Stimulated activated CD8-positive, alpha-beta memory T cell treated with anti-CD3 and anti-CD28 coated beads, Interleukin-4, amount 100 ng/mL, for 4 hours (primary cell): ENCODE data around the gene SNX2.
"Not testable (repeated sequence)": the region's sequence is repeated elsewhere in the genome, so short reads cannot be mapped to it uniquely, and the experiment has no call there.

Experiments
- DNase-seq, 2 donors: peaks; one replicate each; pipeline ENCODE4 v3.0.0-alpha.2; 2020; ENCODE audit warnings: low read depth in 2 of 2, low spot score in 1 of 2

Gene SNX2, protein sequence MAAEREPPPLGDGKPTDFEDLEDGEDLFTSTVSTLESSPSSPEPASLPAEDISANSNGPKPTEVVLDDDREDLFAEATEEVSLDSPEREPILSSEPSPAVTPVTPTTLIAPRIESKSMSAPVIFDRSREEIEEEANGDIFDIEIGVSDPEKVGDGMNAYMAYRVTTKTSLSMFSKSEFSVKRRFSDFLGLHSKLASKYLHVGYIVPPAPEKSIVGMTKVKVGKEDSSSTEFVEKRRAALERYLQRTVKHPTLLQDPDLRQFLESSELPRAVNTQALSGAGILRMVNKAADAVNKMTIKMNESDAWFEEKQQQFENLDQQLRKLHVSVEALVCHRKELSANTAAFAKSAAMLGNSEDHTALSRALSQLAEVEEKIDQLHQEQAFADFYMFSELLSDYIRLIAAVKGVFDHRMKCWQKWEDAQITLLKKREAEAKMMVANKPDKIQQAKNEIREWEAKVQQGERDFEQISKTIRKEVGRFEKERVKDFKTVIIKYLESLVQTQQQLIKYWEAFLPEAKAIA

DNA sequence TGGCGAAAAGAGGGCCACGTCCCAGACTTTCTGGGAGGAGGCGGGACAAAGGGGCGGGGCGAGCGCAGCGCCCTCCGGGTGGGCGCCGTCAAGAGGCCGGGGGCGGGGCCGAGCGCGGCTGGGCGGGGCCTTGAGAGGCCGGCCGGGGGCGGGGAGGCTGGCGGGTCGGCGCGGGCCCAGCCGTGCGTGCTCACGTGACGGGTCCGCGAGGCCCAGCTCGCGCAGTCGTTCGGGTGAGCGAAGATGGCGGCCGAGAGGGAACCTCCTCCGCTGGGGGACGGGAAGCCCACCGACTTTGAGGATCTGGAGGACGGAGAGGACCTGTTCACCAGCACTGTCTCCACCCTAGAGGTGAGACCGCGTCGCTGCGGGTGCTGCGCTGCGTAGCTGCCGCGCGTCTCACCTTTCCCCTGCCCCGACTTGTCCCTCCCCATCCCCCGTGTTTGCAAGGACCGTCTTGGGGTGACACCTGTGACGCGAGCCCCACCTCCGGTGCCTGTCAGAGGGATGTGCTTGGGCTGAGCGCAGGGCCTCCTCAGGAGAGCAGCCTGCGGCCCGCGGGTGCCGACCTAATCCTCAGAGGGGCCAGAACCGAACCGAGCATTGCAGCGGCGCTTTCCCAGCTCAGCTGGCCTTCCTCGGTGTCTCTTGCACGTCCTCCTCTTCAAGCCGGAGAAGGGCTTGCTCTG is at the start of gene SNX2:
TSS of gene SNX2 (plus strand) at position 220 of the 689 bp plus-strand sequence. CDS start at position 244, 24 bp downstream.
- DNase-seq = peak; percentile 74 to 75

DNA sequence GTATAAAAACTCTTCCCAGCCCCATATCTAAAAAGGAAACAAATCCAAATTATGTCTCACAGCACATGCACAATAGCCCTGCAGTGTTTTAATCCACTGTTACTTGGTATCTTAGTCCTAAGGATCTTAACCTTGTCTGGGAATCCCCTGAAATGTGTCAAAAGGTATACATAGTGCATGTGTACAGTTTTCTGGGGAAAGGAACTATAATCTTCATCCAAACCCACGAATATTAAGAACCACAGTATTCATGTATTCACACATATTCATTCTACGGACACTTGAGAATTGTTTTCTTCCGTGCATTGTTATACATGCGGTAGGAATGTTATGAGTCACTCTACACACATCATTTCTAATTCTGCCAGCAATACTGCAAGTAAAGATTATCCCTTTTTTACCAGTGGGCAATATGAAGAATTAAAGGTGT is 47.8 kb upstream of the SNX2 start:
- DNase-seq = no peak

DNA sequence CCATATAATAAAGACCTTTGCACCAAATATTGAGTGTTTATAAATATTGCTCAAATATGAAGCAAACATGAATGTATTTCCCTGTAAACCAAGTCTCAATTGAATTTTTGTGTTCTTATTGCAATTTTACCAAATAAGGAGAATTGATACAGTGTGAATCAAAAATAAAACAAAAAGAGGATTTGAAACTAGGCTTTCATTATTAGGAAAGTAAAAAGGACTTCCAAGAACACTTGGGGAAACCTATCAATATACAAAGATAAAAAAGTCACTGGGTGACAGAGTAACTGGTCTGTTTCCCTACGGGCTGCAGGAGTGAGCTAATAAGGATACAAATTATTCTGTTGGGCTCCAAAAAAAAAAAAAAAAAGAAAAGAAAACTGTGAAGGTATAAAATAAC is 44.8 kb upstream of the SNX2 start:
- DNase-seq = no peak

DNA sequence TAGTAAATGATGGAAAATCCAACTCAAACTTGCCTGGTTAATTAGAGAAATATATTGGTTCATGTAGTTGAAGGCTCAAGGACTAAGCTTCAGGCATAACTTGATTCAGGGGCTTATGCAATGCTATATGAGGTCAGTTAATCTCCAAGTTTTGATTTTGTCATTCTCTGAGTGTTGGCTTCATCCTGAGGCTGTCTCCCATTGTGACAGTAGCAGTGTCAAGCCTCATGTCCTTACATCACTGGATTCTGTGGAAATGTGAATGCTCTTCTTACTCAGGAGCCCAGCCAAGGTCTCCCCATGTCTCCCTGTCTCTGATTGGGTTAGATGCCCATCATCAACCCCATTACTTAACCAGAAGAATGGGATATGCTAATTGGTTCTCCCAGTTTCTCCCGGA is 44.4 kb upstream of the SNX2 start:
- no peak for DNase-seq

DNA sequence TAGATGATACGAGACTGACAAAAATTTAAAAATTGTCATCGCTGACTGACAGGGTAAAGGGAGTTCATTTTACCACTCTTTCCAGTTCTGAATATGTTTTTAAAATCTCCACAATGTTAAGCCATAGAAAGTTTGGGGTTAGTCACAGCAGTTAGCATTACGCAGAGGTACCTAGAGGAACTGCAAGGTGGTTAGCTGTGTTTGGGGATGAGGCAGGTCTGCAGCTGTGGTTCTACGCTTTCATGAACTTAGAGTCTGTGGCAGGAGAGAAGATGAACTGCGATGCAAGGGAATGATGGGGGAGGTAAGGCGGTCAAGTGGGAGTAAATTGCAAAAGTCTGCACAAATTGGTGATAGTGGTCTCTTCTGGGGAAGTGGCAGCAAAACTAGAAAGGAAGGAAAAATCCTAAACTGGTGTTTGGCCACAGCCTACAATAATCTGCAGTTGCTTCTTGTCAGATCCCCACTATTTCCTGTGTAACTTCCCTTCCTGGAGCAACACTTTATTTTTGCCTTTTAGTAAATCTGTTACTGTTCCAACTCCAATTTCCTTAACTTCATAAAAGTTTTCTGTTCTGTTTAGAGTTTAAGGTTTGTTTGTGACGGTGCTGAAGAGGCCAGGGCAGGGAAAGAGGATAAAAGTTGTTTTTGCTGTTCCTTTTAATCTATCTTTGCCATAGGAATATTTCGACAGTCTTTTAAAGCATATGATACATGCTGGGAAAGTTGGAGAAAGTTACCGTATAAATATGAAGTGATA is 38.6 kb upstream of the SNX2 start:
- no peak for DNase-seq

DNA sequence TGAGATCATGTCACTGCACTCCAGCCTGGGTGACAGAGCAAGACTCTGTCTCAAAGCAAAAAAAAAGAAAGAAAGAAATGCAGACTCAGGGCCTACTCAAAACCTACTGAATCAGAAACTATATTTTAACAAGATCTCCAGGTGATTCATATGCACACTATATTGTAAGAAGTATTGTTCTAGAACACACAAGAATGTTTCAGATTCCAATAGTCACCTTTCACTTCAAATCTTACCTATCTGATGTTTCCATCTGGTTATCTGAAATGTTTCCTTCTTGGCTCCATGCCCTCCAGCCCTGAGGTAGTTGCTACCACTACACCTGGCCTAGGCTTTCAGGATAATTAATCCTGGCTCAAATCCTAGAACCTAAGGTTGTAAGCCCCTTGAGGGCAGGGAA is 36.8 kb upstream of the SNX2 start:
- no peak for DNase-seq

DNA sequence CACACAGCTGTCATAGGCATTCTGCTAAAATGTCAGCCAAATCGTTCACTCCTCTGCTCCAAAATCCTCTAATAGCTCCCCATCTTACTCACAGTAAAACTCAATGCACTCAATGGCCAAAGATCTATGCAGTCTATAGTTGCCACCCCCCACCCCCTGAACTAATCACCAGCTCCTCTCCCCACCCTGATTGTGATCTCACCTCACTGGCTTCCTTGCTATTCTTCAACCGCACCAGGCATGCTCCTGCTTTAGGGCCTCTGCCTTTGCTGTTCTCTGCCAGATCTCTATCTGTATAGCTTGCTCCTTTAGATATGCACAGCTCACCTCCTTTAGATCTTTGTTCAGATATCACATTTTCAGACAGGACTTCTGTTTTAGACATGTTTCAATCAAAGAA is 33.2 kb upstream of the SNX2 start:
- no peak for DNase-seq

DNA sequence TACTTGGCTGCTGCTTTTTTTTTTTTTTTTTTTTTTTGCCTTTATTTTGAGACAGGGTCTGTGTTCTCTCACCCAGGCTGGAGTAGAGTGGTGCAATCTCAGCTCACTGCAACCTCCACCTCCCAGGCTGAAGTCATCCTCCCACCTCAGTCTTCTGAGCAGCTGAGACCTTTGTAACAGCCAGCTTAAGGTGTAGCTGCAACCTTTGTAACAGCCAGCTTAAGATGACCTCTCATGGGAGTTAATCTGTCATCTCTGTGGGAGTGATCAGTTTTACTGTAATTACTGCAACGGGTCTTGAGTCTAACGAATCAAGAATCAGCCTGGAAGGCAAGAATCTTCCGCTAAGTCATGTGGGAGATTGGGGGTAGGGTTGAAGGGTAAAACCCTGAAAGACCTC is 31.6 kb upstream of the SNX2 start:
- DNase-seq = no peak

DNA sequence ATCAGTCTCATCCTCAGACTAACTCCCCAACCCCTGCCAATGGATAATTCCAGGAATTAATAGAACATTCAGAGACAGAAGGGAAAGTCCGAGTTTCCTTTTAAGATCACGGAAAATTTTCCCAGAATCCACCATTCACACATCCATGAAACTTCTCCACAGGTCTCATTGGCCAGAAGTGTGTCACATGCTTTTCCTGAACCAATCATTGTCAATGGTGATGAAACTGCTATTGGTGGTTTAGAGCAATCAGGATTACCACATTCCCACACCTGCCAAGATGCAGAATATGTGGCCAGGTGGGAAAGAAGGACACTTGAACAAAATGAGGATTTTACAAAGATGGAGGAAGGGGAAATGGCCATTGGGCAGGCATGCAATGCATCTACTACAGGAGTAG is 29.3 kb upstream of the SNX2 start:
- DNase-seq = no peak

DNA sequence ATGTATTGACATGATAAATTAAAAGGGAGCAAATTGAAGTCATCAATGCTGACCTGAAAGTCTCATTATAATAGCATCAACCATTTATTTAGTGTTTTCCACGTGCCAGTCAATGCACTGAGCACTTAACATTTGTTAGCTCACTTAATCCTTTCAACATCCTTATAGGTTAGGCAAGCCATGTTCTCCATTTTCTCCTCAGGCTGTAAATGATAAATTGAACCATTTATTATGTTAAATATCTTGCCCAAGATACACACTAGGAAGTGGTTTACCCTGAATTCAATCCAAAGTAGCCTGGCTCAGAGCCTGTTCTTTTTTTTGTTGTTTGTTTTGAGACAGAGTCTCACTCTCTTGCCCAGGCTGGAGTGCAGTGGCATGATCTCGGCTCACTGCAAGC is 25.0 kb upstream of the SNX2 start:
- DNase-seq = no peak

DNA sequence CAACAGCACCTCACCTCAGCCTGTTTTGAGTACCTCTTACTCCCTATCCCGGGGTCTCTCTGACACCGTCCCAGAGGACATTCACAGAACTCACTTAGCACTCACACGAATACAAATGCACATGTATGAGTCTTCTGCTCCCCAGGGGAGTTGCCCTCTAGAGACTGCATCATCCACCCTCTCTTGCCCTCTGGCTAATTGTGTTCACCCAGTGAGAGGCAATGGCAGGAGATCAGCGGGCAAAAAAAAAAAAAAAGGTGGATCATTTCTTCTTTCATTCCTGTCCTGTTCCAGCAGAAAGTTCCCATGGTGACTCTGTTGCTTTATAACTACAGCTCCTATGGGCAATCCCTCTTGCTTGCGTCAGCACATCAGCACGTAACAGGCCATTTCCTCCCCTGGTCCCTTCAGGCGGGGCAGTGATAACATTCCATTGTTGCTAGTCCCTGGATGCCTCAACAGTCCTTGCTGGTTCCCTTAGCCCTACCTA is 23.5 kb upstream of the SNX2 start:
- DNase-seq = no peak

DNA sequence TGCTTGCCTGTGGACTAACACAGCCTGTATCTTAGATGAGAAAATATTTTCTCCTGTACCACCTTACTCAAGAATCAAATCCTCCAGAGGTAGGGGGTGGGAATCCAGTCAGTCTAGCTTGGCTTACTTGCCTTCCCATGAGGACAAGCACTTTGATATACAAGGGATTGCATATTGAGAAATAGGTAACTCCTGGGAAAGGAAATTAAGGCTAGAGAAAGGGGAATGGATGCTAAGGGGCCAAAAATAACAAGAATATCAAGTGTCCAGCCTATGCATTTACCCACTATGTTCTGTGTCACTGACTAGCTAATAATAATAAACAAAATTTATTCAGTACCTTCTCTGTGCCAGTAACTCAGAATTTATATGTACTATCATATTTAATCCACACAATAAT is 21.4 kb upstream of the SNX2 start:
- DNase-seq = no peak

DNA sequence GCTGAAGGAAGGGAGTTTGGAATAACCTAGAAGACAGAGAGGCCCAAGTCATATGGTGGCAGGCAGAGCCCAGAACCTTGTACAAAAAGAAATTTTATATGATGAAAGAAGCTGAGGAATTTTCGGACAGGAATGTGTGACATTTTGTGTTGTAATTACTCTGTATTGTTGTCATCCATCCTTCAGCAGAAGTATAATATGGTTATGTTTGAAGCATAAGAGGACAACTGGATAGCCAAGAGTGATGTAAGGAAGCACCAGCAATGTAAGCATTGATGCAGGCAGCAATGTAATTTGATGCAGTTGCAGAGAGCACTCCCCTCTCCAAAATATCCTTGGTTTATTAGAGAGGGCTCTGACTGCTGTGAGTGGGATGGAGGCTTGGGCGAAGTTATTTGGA is 19.1 kb upstream of the SNX2 start:
- no peak for DNase-seq

DNA sequence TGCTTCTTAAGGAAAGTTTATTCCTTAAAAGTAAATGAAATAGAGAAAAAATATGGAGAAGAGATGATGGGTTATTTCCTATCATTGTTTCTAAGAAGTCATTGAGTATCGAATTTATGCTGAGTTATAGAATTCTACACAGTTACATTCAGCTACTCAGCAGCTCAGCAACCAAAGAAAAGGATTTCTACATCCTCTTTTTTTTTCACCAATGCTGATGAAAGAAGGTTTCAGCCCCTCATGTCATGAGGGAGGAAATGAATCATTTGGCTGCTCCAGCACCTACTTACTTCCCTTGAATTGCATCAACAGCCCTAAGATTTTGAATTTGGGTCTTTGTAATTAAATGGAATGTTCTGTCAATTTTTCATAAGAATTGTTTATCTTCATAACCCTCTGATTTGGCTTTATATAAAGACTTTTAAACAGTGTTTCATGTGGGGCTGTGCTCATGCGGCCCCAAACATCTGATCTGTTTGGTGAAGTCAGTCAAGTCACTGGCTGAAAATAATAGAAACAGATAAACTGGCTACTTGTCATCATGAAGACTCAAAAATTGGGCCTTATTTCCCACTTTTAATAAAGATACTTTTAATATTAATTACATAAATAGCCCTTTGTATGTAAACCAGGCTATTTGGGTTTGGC is 18.5 kb upstream of the SNX2 start:
- no peak for DNase-seq

DNA sequence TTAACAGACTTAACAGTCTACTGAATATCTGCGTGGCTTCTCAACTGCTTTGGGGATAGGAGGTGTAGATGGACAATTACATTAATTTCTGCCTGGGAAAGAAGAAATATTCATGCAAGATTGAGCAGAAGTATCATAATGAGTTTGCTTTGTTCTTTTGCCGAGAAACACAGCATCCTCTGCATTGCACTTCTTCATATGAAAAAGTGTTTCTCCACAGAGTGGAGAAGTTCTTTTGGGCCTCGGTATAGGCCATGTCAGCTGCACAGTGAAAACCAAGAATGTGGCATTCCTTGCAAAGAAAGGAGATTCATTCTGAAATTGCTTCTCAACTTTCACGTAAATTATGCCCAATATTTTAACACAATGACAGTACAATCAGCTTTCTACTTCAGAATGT is 17.6 kb upstream of the SNX2 start:
- no peak for DNase-seq

DNA sequence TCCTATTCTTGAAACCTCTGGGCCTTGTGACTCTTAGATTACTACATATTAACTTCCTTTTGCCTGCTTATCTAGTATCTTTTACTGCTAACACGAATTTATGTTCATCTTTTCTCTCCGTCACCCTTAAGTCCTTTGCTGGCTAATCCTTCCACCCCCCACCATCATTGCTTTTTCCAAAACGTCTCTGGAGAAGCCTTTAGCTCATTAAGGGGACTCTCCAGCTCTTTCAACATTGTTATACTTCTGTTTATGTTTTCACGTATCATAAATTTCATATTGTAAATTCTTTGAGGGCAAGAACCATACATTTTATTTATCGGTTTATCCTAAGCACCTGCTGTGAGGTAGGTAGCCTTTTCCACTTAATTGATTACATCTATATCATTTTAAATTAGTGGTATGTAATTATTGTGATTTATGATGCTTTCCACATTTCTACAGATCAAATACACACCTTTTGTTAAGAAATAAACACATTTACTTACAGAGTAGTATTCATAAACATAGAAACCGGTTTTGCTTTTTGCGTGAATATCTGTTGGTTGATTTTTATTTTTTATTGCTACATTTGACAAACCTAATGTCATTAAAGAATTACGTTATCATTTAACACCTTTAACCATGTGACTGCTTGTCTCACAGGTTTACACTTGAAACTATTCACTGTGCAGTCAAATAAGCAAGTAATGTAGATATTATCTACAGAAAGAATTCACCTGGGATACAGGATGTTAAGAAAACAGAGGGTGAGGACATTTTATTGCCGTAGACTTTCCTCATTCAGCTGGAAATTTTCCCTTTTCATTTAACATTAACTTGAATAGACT is 15.4 kb upstream of the SNX2 start:
- no peak for DNase-seq

DNA sequence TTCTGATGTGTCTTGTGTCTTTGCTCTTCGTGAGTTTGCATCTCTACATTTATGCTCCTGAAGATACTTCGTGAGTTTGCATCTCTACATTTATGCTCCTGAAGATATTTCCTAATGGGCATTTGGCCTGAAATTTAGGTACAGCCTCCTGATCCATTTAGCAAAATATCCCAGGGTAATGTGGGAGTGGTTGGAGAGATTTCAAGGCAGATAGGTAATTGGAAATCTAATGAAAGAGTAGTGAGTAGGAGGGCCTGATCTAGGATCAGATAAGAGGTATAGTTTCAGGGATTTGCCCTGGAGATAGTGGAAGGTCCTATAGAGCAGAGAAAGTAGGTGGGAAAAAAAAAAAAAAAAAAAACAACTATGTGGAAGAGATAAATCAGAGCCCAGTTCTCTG is 14.6 kb upstream of the SNX2 start:
- DNase-seq = no peak

DNA sequence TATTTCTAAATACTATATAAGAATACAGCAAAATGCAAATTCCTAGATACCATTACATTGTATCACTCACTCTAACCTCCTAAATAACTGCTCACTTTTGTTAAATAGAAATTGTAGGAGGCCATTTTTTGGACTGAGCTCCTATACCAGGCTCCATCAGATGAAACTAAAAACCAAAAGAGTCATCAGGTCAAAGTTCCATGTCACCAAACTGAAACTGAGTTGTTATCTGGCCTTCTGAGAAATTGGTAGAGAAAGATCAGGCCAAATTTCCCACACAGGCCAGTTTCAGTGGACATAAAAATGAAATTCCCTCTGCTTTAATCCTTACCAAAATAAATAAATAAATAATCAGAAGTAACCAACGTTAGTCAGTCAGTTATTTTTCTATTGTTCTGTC is 13.8 kb upstream of the SNX2 start:
- no peak for DNase-seq

DNA sequence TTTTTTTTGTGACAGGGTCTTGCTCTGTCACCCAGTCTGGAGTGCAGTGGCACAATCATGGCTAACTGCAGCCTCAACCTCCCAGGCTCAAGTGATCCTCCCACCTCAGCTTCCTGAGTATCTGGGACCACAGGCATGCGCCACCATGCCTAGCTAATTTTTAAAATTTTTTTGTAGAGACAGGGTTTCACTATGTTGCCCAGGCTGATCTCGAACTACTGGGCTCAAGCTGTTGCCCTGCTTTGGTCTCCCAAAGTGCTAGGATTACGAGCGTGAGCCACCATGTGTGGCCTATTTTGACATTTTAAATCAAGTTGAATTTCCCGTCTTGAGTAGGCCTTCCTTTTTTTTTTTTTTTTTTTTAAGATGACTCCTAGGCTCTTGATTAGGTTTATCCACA is 13.0 kb upstream of the SNX2 start:
- not testable (repeated sequence) for DNase-seq

DNA sequence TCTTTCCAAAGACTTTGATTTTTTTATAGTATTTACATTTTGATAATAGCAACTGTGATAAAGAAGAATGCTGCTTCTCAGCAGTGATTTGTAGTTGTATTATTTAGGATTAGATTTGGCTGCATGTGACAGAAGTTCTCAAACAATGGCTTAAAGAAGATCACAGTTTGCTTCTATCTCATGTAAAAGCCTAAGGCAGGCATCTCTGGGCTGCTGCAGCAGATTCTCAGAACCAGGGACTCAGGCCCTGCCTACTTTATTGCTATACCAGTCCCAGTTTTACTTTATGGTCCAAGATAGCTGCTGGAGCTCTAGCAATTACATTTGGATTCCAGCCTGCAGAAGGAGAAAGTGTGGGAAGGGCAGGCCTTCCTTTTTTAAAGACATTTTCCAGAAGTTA is 8.8 kb upstream of the SNX2 start:
- no peak for DNase-seq
